ELR (cell line): Measurements from ENCODE around the gene HBEGF.
"Not testable (repeated sequence)": the region's sequence is repeated elsewhere in the genome, so short reads cannot be mapped to it uniquely, and the experiment has no call there.

Source experiments
- DNase-seq: peaks from one replicate; pipeline ENCODE4 v3.0.0-alpha.2; 2015; ENCODE audit warnings: low read depth

Gene HBEGF

DNA sequence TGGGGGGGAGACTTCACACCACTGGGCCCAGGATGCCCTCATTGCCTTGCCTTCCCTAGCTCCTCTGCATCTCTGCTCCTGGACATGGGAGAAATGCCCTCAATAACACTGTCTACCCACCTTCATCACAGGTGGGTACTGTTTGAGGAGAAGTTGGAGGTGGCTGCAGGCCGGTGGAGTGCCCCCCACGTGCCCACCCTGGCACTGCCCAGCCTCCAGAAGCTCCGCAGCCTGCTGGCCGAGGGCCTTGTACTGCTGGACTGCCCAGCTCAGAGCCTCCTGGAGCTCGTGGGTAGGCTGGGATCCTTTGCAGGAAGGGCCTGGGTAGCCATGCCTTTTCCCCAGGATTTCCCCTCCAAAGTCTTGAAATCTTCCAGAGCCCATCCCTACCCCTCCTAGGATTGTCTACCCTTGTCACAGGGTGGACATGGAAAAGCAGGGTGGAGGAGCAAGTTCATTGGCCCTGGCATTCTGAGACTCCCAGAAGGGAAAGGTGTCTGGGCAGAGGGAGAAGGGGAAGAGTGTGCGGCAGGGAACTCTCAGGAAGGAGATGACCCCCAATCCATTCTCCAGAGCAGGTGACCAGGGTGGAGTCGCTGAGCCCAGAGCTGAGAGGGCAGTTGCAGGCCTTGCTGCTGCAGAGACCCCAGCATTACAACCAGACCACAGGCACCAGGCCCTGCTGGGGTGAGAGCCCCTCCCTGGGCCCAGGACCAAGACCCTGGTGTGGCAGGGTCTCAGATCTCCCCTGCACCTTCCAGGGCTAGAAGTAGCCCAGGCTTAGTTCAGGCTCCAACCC is 14.5 kb upstream of the HBEGF start:
- DNase-seq: no peak

DNA sequence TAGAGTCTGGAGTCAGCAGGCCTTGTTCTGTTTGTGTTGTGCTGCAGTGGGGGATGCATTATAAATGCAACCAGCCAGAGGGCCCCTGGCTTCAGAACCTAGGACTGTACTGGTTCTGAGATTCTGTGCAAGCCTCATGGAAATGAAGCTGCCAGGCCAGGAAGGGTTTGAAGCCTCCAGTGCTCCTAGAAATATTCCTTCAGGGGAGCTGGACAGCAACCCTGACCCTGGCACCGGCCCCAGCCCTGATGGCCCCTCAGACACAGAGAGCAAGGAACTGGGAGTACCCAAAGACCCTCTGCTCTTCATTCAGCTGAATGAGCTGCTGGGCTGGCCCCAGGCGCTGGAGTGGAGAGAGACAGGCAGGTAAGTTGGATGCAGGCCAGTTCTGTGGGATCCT is 13.7 kb upstream of the HBEGF start, which contains the start of gene SLC4A9:
Gene SLC4A9, plus strand, starts transcription at position 94 of the 400 bp plus-strand sequence. Its CDS starts 43 bp downstream, at position 137.
- DNase-seq: no peak

DNA sequence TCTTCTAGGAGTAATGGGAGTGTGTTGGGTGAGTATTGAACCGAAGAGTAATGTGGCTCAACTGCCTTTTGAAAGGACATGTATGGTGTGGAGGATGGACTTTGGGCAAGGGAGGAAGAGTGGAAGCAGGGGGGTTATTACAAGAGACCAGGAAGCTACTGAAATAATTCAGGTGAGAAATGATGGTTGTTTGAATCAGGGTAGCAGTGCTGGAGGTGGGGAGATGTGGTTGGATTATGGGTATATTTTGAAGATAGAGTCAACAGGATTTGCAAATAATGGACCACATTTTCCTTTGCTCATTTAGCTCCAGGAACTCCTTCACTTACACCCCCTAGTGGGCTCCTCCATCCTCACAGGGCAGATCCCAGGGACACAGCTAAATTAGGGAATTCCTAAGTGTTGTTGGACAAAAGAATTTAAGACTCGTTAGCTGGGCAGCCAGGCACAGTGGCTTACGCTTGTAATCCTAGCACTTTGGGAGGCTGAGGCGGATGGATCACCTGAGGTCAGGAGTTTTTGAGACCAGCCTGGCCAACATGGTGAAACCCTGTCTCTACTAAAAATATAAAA is 12.4 kb upstream of the HBEGF start:
- peak; percentile 78 for DNase-seq

DNA sequence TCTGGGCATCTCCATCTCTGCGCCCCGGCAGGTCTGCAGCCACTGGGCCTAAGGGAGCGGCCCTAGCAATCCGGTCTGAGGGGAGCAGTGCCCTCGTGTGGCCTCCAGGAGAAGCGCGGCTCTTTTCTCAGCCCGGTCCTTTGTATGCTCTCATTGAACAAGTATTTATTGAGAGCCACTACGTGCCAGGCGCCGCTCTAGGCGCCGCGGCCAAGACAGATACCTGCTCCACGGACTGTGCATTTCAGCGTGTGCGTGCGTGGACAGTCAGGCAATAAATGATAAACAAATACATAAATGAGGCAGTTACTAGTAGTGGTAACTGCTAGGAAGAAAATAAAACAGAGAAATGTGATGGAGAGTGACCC is 11.3 kb upstream of the HBEGF start:
- peak; percentile 91 for DNase-seq

DNA sequence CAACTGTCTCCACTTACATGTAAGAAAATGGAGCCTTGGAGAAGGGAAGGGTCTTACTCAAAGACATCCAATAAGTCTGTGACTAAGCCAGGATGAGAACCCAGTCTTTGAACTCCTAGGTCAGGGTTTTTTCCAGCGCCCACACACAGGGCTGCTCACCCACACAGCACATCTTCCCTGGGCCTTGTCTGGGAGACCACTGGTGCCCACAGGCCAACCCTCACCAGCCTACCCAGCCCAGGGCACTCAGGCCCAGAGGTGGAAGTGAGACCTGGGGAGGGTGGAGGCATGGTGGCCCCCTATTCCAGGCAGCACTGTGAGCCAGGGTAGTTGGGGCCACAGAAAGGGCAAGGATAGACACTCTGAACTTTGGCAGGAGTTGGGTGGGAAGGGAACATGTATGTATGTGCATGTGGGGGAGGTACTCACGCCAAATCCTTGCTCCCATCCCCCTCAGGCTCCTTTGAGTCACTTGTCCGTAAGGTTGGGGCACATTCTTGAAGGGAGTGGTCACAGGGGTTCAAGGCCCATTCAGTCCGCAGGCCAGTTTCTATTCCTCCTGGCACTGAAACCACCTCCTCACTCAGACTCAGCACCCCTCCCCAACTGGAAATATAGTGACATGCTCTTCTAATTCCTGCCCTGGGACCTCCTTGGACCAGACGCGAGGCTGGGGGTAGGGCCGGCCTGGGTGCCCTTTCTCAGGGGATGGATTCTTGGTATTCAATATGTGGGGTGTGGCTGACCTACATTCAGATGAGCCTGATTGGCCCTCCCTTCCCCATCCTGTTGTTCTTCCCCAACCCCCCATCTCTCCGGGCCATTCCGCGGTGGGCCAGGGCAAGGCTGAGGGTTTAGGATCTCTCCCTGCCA is 10.7 kb upstream of the HBEGF start:
- no peak for DNase-seq

DNA sequence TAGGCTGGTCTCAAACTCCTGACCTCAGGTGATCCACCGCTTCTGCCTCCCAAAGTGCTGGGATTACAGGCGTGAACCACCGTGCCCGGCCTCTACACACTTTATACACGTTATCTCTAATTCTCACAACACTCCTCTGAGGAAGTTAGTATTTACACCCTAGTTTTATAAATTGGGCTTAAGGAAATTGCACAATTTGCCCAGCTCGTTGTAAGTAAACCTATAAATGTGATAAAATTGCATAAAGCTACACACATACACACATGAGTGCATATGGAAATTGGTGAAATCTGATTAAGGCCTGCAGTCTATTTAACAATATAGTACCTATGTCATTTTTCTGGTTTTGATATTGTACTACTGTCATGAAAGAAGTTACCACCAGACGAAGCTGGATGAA is 9.1 kb upstream of the HBEGF start:
- DNase-seq: no peak

DNA sequence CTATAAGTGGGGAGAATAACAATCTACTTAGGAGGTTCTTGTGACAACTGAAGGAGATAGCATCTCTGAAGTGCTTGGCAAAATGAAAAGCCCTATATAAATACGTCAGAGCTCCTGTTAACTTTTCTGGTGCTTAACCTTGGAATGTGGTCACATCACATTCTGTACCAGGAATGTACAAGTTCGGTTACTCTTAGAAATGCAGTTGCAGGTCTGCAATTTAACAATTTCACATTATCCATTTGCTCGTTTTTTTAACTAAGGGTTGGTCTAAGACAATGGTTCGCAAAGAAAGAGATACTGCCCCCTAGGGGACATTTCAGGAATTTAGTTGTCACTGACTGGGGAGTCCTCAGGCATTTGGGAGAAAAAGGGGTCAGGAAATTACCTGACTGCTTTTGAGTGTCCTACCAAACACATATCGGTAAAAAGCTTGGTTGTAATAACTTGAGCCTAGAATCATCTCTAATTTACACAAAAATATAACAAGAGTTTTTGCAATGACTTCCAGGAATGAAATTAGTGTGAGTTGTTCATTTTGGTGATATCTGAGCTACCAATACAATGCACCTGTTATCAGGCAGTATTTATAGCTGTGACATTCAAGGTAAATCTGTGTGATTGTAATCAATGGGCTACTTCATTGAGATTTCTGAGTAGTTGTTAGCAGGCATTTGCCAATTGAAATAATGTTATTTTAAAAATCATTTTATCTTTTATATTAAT is 5.4 kb upstream of the HBEGF start:
- DNase-seq: peak; percentile 86

DNA sequence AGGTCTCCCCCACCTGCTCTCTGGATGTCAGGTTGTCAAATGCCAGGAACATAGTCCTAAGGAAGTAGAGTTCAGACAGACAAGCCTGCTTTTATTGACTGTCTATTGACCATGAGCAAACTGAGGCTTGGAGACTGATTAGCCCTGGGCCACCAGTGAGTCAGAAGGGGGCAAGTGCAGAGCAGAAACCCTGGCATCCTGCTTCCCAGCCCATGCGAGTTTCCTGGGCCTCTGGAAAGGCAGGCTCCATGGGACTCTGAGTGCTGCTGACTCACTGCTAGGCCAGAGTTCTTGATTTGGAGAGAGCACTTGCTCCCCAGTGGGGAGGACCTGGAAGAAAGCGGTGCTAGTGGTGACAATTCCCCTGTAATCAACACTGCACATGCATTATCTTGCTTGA is 2.8 kb upstream of the HBEGF start:
- DNase-seq: peak; percentile 45

DNA sequence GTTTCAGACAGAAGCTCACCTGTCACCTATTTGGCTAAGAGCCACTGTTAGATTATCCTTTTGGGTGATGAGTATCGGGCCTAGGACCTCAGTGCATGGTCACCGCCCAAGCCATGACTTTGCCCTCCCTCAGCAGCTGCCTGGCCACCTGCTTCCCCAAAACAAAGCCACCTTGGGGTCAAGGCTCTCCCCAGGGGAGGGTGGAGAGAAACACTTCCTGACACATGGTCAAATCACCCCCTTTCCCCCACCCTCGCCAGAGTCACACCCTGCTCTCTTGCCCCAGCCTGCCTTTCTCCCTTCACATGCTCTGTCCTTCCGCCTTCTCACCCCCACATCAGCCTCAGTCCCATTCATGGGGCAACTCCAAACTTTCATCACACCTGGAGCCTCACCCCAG is 1.7 kb upstream of the HBEGF start:
- DNase-seq: no peak

DNA sequence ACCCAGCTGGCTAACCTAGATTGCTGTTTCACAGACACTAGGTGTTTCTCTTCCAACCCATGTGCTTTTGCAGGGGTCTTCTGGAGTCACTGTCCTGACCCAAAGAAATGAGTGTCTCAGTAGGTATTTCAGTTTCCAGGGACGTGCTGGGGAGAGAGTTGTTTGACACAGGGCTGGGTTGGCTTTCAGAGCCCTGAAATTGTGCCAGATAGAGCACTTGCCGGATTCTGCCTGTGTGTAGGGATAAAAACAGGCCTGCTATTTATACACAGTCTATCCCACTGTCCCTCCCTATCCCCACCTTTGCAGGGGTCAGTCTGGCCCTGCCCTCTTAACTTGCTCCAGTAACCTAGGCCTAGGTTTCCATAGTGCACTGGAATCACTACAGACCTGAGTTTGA is 957 bp upstream of the HBEGF start:
- no peak for DNase-seq

DNA sequence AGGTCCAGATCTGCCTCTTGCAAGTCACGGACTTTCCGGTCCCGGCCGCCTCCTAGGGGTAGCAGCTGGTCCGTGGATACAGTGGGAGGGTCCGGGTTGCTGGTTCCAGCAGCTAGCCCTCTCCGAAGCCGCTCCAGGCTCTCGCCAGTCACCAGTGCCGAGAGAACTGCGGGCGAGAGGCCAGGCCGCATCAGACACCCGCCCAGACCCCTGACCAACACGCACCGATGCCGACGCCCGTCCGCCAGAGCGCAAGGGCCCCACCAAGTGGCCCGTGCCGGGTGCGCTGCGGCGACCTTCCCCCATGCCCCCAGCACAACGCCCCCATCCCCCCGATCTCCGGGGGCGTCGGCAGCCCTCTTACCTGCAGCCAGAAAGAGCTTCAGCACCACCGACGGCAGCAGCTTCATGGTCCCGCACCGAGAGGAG is 470 bp downstream of the HBEGF start:
- peak; percentile 79 for DNase-seq

DNA sequence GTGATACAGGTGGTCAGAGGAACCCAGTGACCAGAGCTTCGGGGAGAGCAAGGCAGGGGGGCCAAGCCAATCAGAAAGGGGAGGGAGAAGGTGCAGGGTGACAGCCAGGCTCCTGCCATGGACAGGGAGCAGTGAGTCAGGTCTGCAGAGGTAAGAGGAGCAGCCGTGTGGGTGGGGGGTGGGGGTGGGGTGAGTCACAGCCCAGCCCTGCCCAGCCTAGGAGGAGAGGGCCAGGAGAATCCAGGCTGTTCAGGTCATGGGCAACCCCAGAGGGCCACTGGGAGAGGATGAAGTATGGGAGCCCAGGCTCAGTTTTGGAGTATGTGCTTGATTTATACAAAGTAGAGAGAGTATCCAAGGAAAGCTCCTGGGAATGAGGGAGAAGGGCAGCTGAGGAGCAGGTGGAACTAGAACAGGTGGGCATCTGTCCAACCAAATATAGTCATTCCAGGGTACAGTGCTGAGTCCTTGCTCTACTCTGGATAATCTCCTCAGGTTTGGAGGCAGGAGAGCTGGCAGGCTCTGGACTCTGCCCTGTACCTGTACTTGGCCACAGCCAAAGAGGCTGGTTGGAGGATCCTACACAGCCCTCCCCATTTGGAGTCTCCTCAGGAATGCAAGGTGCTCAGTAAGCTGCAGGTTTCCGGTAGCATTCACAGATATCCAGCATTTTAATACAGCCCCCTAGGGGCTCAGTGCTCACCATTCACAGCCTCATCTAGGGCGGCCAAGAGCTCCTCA is 1.6 kb downstream of the HBEGF start:
- DNase-seq: peak; percentile 83

DNA sequence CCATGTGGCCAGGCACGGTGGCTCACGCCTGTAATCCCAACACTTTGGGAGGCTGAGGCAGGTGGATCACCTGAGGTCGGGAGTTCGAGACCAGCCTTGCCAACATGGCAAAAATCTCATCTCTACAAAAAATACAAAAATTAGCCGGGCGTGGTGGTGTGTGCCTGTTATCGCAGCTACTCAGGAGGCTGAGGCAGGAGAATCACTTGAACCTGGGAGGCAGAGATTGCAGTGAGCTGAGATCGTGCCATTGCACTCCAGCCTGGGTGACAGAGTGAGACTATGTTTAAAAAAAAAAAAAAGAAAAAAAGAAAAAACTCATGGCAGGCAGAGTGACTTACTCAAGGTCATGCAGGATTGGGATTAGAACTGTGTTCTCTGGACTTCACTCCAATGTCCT is 2.6 kb downstream of the HBEGF start:
- DNase-seq: not testable (repeated sequence)

DNA sequence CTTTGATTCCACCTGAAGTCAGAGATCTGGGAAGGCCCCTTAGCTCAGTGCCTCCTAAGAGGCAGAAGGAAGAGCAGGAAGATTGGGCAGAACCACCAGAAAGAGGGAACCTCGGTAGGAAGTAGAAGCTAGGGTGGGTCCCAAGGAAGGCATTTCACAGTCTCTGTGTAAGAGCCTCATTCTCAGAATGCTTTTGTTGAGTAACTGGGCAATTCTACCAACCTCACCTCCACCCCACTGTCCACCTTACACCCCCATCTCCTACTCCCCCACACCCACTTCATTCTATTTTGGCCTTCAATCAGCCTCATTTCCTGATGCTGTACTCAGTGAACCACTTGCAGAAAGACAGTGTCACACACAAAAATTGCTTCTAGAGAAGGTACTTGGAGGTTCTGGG is 3.5 kb downstream of the HBEGF start:
- DNase-seq: no peak

DNA sequence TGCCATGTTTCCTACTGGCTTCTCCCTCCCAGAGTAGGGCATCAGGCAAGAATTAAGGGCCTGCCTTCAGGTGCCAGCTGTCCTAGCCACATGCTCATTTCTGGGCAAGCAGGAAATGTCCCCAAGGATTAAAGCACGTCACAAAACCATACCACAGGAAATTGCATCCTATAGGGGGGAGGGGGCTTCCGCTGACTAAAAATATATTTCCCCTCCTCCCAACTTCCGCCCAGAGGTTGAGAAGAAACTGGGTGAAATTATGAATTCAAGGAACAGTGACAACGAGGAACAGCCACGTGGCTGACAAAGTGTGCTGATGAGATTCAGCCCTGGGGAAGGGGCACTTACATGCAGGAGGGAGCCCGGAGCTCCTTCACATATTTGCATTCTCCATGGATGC is 4.1 kb downstream of the HBEGF start:
- no peak for DNase-seq

DNA sequence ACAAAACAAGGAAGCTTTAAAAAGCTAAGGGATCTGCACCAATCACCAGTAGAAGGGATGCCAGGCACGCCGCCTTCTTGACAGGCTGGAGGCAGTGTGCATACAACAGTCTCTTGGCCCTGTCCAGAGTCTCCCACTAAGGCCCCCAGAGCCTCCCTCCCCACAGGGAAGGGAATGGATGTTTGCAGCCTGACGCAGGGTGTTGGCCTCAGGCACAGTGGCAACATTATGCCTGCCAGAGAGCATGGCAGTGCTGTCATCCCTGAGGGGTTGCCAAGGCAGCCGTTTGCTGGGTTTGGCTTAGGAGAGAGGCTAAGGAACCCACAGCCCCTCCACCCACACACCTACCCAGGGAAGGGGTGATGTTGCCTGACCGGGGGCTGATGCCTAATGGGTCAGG is 4.8 kb downstream of the HBEGF start:
- peak; percentile 44 for DNase-seq

DNA sequence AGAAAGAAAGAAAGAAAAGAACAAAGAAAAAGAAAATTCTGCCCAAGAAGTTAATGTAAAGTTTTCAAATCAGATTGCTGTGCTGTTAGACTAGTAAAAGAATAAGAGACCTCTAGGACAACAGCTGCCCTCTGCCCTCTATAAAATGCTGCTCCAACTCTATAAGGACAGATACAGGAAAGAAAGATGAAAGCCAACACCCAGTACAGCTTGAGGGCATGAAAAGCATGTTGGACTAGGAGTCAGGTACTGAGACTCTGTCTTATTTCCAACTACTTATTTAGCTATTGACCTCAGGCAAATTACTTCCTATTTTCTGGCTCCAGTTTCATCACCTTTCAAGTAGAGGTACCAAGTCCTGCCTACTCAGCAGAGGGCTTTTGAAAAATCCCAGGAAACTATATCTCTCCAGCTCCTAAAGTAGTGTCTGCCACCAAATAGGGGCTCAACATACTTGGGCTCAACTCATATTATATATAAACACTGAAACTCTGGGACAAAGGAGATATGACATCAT is 5.7 kb downstream of the HBEGF start:
- no peak for DNase-seq

DNA sequence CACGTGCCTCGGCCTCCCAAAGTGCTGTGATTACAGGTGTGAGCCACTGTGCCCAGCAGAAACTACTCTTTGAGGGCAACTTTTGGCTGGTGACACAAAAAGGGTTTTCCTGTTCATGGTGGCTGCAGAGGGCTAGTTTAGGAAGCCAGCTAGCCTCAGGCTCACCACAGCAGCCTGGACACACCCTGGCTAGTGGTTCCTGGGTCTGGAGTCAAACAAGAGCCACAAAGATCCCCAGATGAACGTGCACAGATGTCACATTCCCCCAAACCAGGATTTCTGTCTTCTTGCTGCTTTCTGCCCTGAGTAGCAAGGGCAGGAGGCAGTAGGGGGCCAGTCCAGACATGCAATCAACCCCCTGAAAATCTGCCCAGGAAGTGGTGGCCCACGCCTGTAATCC is 6.8 kb downstream of the HBEGF start:
- DNase-seq: no peak

DNA sequence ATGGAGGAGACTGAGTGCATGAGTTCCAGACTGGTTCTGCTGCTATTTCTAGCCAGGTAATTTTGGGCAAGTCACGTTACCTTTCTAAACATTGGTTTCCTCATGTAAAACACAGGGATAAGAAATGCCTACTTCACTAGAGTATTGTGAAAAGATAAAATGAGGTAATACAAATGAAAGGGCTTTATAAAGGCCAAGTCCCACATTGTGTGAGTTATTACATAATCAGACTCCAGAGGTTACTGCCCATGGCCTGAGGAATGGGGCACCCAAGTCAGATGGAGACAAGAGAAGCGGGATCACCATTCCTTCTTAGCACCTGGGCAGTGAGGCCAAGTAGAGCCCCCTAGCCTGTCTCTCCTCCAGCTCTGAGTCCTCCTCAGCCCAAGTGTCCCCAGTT is 7.5 kb downstream of the HBEGF start:
- no peak for DNase-seq

DNA sequence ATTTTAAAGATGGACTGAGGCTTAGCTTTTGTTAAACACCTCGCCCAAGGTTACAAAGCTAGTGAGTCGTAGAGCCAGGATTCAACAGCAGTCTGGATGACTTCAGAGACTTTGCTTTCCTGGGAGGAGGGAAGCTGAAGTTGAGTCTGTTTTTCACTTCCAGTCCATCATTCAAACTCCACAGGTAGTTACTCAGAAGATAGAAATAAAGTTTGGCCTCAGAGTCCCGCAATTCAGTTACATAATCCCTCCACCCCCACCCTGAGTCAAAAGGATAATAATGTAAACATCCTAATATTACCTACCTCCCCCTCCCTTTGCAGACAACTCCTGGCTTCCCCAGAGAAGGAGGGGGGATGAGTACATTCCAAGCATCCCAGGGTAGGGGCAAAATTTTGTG is 8.1 kb downstream of the HBEGF start:
- DNase-seq: peak; percentile 54

DNA sequence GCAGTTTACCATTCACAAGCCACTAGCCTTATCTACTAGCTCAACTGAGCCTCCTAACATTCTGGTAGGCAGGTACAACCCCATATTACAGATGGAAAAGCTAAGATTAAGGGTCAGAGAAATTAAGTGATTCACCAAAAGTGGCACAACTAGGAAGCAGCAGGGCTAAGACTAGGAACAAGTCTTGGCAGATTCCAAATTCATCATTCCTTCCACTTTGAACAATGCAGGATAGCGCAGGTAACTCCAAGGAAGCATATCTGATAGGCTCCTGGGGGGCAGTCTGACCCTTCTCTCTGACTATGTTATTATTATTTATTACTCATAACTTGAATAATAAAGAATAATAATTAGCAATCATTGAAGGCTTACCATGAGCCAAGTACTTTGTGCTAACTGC is 8.5 kb downstream of the HBEGF start:
- DNase-seq: no peak
